ENCODE results near the gene RNF214. TPM values are rescaled to one million over a fixed set of nuclear protein-coding genes. Genes with fewer than 3 reads are reported as not detected.

Gene RNF214
- polyA plus RNA-seq, 3 donors: 6.4 to 13.8 (median 7.8) TPM

- H3K27ac ChIP-seq (ENCODE audit: low read depth in 1 of 2, low read length in 2 of 2): no peak overlapping the region
- TF ChIP-seq, protein P1, sequence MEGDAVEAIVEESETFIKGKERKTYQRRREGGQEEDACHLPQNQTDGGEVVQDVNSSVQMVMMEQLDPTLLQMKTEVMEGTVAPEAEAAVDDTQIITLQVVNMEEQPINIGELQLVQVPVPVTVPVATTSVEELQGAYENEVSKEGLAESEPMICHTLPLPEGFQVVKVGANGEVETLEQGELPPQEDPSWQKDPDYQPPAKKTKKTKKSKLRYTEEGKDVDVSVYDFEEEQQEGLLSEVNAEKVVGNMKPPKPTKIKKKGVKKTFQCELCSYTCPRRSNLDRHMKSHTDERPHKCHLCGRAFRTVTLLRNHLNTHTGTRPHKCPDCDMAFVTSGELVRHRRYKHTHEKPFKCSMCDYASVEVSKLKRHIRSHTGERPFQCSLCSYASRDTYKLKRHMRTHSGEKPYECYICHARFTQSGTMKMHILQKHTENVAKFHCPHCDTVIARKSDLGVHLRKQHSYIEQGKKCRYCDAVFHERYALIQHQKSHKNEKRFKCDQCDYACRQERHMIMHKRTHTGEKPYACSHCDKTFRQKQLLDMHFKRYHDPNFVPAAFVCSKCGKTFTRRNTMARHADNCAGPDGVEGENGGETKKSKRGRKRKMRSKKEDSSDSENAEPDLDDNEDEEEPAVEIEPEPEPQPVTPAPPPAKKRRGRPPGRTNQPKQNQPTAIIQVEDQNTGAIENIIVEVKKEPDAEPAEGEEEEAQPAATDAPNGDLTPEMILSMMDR (IDR thresholded peaks at IDR 0.05): no peak
- peaks cover 19% of the 10 kb centered on the region for H3K79me2 ChIP-seq (ENCODE audit: insufficient read depth, low read length)
- no peak overlapping the region for H3K4me3 ChIP-seq (replicated peaks in 1 of 3; ENCODE audit: low read depth in 2 of 3, low read length in 3 of 3)
- Mint-ChIP-seq H3K27ac (no peak overlapping the region), H3K4me1 (peaks cover 12% of the 10 kb centered on the region), H3K9me3 (no peaks in the 10 kb centered on the region), H3K27me3 (ENCODE audit: low read depth in 3 of 3) (peaks cover 0 to 2% (median 0%) of the 10 kb centered on the region in 3 donors), H3K36me3 (peaks cover 34 to 56% of the 10 kb centered on the region in 2 donors), H3K4me3 (no peak overlapping the region)
- H4K20me1 ChIP-seq (ENCODE audit: insufficient read depth, low read length): no peaks in the 10 kb centered on the region
- 100% methylated on average over 2 of the region's 5 CpGs for WGBS (ENCODE audit: insufficient coverage)
- H3K9me3 ChIP-seq (replicated peaks in 1 of 2; ENCODE audit: control insufficient read depth in 1 of 2, insufficient read depth in 1 of 2, low read length in 2 of 2): no peaks in the 10 kb centered on the region
- no peak overlapping the region for H3K9ac ChIP-seq (ENCODE audit: insufficient read depth, low read length, poor library complexity, severe bottlenecking)
- DNase-seq: no peak
- H3K4me2 ChIP-seq (replicated peaks; ENCODE audit: extremely low read depth, low read length, poor library complexity, severe bottlenecking): no peak overlapping the region
- intact Hi-C loops (cut with micrococcal nuclease): no loop called here
- peaks cover 16 to 47% of the 10 kb centered on the region in 2 donors for H3K36me3 ChIP-seq (replicated peaks in 1 of 2; ENCODE audit: control insufficient read depth in 1 of 2, insufficient read depth in 2 of 2, low read length in 2 of 2)
- peaks cover 3 to 4% of the 10 kb centered on the region in 2 donors for H3K4me1 ChIP-seq (ENCODE audit: control insufficient read depth in 1 of 2, insufficient read depth in 2 of 2, low read length in 2 of 2)
- no peak overlapping the region for H2AFZ ChIP-seq (ENCODE audit: insufficient read depth, low read depth, low read length, poor library complexity, severe bottlenecking)
- H3K27me3 ChIP-seq (ENCODE audit: control insufficient read depth in 2 of 2, insufficient read depth in 2 of 2, low read length in 2 of 2): no peaks in the 10 kb centered on the region
Measured at GRCh38 chr11:117238221-117238620, 5.8 kb downstream of the RNF214 start.

DNA sequence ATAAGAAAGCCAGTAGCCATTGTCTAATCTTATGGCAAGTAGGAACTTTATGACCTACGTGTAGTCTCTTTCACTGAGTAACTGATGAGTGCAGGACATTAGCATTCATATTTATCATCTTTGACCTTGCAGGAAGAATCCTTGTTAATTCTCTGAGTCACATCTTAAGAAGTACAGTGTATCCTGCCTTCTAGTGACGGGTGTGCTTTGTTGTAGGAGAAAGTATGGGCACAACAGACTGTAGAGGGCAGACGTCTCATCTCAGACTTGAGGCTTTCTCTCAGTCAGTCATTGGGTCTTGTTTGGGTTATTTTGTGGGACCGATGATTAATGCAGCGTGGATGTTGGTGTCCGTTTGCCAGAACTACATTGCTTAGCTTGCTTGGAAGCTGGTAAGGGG is 6.8 kb downstream of the RNF214 start:
- H3K27ac Mint-ChIP-seq: no peak overlapping the region
- WGBS (ENCODE audit: insufficient coverage): 100% methylated on average over 1 of the region's 6 CpGs

More for the DNA sequence above, 6.8 kb downstream of the RNF214 start:
- H3K4me1 ChIP-seq (ENCODE audit: control insufficient read depth in 1 of 2, insufficient read depth in 2 of 2, low read length in 2 of 2): no peaks in the 10 kb centered on the region
- no peak overlapping the region for H3K27ac ChIP-seq (ENCODE audit: low read depth in 1 of 2, low read length in 2 of 2)
- TF ChIP-seq, protein P1 (IDR thresholded peaks at IDR 0.05): no peak
- no peak overlapping the region for H3K9ac ChIP-seq (ENCODE audit: insufficient read depth, low read length, poor library complexity, severe bottlenecking)
- H3K4me2 ChIP-seq (replicated peaks; ENCODE audit: extremely low read depth, low read length, poor library complexity, severe bottlenecking): no peak overlapping the region
- Mint-ChIP-seq H3K4me3 (no peak overlapping the region), H3K36me3 (peaks cover 38 to 62% of the 10 kb centered on the region in 2 donors), H3K9me3 (no peaks in the 10 kb centered on the region), H3K4me1 (peaks cover under 1% of the 10 kb centered on the region), H3K27me3 (ENCODE audit: low read depth in 3 of 3) (peaks cover 0 to 2% (median 0%) of the 10 kb centered on the region in 3 donors)
- H3K4me3 ChIP-seq (replicated peaks in 1 of 3; ENCODE audit: low read depth in 2 of 3, low read length in 3 of 3): no peak overlapping the region
- no peak for DNase-seq
- peaks cover 23 to 58% of the 10 kb centered on the region in 2 donors for H3K36me3 ChIP-seq (replicated peaks in 1 of 2; ENCODE audit: control insufficient read depth in 1 of 2, insufficient read depth in 2 of 2, low read length in 2 of 2)
- no peak overlapping the region for H2AFZ ChIP-seq (ENCODE audit: insufficient read depth, low read depth, low read length, poor library complexity, severe bottlenecking)
- H3K79me2 ChIP-seq (ENCODE audit: insufficient read depth, low read length): peaks cover 8% of the 10 kb centered on the region
- intact Hi-C loops (cut with micrococcal nuclease): no loop called here
- H3K27me3 ChIP-seq (ENCODE audit: control insufficient read depth in 2 of 2, insufficient read depth in 2 of 2, low read length in 2 of 2): no peaks in the 10 kb centered on the region
- no peaks in the 10 kb centered on the region for H3K9me3 ChIP-seq (replicated peaks in 1 of 2; ENCODE audit: control insufficient read depth in 1 of 2, insufficient read depth in 1 of 2, low read length in 2 of 2)
- no peaks in the 10 kb centered on the region for H4K20me1 ChIP-seq (ENCODE audit: insufficient read depth, low read length)
